A549 (cell line): ENCODE results near the gene USP49. TPM values are rescaled to one million over a fixed set of nuclear protein-coding genes. Genes with fewer than 3 reads are reported as not detected.

Source experiments
- ATAC-seq, 2 experiments: fragments of 200-7000 bp in 1 of 2; fragments of >200 bp in 1 of 2; cut with Nextera tagmentation in 1 of 2; cut with Tn5 transposase in 1 of 2; 3 replicates each; pipeline versions ENCODE4 v1.8.0 to v1.9.1; 2018 to 2020; ENCODE audit warnings: mild to moderate bottlenecking in 1 of 2, moderate library complexity in 1 of 2
- CTCF ChIA-PET: fragments of 300-600 bp; sonication (Branson Sonifier 250); formaldehyde crosslinking; extraction: SDS; loops from one replicate; lab custom pipeline; 2021; ENCODE audit warnings: antibody characterized with exemption, inconsistent platforms; lab: Yijun Ruan, JAX
- POLR2A ChIA-PET: fragments of 350-600 bp; formaldehyde crosslinking; extraction: SDS; loops from one replicate; lab custom pipeline; 2021; ENCODE audit warnings: antibody characterized with exemption, inconsistent platforms; lab: Yijun Ruan, JAX
- DNase-seq, 2 experiments: peaks; one replicate each; pipeline versions ENCODE4 v3.0.0 to v3.0.0-alpha.2; 2011 to 2016; ENCODE audit warnings: low read depth in 1 of 2, low spot score in 1 of 2
- FAIRE-seq: peaks from 2 replicates; lab custom pipeline; 2011; peaks lifted over from hg19 to GRCh38; lab: Jason Lieb, UNC
- H3K27ac ChIP-seq, 2 experiments: fragments of >200 bp; sonication (Bioruptor Twin); formaldehyde crosslinking; 3 replicates each; pipeline ENCODE4 v1.5.1; 2016 to 2017
- H3K4me1 ChIP-seq: fragments of >200 bp; sonication (Bioruptor Twin); formaldehyde crosslinking; 3 replicates; pipeline ENCODE4 v1.6.1; 2016
- H3K4me2 ChIP-seq: fragments of >200 bp; sonication (Bioruptor Twin); formaldehyde crosslinking; 3 replicates; pipeline ENCODE4 v1.6.1; 2016
- H3K4me3 ChIP-seq: fragments of >200 bp; sonication (Bioruptor Twin); formaldehyde crosslinking; 3 replicates; pipeline ENCODE4 v1.5.1; 2016
- H3K9me3 ChIP-seq: fragments of >200 bp; sonication (Bioruptor Twin); formaldehyde crosslinking; 3 replicates; pipeline ENCODE4 v1.6.1; 2016
- CTCF ChIP-seq: fragments of >200 bp; sonication (Bioruptor Twin); formaldehyde crosslinking; IDR thresholded peaks from 3 replicates; pipeline ENCODE4 v1.5.1; 2016
- EHMT2 ChIP-seq: fragments of 200-600 bp; sonication (generic); IDR thresholded peaks from 2 replicates; pipeline ENCODE4 v1.6.1; 2016; ENCODE audit warnings: antibody characterized with exemption, low read depth, mild to moderate bottlenecking, moderate library complexity
- ELK1 ChIP-seq: fragments of 150-350 bp; IDR thresholded peaks from 2 replicates; pipeline ENCODE4 v1.6.1; 2014; ENCODE audit warnings: low read depth, mild to moderate bottlenecking, low read length
- EP300 ChIP-seq, 2 experiments: fragments of >200 bp; sonication (Bioruptor Twin); formaldehyde crosslinking; IDR thresholded peaks; 2 replicates in 1 of 2; 3 replicates in 1 of 2; pipeline ENCODE4 v1.6.1; 2016 to 2017
- ESRRA ChIP-seq: fragments of 150-350 bp; IDR thresholded peaks from 2 replicates; pipeline ENCODE4 v1.6.1; 2014; ENCODE audit warnings: mild to moderate bottlenecking, low read length, borderline replicate concordance
- FOSB ChIP-seq: fragments of 250-450 bp; sonication (Bioruptor Pico); IDR thresholded peaks from 2 replicates; pipeline ENCODE4 v1.5.0; 2020; ENCODE audit warnings: mild to moderate bottlenecking, moderate library complexity
- FOSL2 ChIP-seq, 2 experiments: fragments of 450-650 bp in 1 of 2; fragments of >200 bp in 1 of 2; sonication (Bioruptor Twin) in 1 of 2; formaldehyde crosslinking; IDR thresholded peaks; 2 replicates each; pipeline versions ENCODE4 v1.5.0 to v1.6.1; 2016 to 2020; ENCODE audit warnings: mild to moderate bottlenecking in 1 of 2, moderate library complexity in 1 of 2
- FOXS1 ChIP-seq: fragments of 250-450 bp; sonication (Bioruptor Pico); IDR thresholded peaks from 2 replicates; pipeline ENCODE4 v1.5.0; 2020; ENCODE audit warnings: mild to moderate bottlenecking, moderate library complexity
- GATA3 ChIP-seq: IDR thresholded peaks from 2 replicates; pipeline ENCODE4 v1.6.1; 2012; ENCODE audit warnings: borderline replicate concordance
- HOXB13 ChIP-seq: fragments of 250-450 bp; sonication (Bioruptor Pico); IDR thresholded peaks from 2 replicates; pipeline ENCODE4 v1.5.0; 2020; ENCODE audit warnings: low read depth, mild to moderate bottlenecking, moderate library complexity
- KDM5A ChIP-seq: fragments of 200-600 bp; sonication (generic); IDR thresholded peaks from 2 replicates; pipeline ENCODE4 v1.6.1; 2016; ENCODE audit warnings: antibody characterized with exemption, mild to moderate bottlenecking
- MAX ChIP-seq: IDR thresholded peaks from 2 replicates; pipeline ENCODE4 v1.6.1; 2012
- MYC ChIP-seq: IDR thresholded peaks from 2 replicates; pipeline ENCODE4 v1.6.1; 2012; ENCODE audit warnings: mild to moderate bottlenecking, inconsistent platforms, low read length, improper control_type of control experiment, borderline replicate concordance
- PHF8 ChIP-seq: fragments of 200-600 bp; sonication (generic); IDR thresholded peaks from 2 replicates; pipeline ENCODE4 v1.6.1; 2016; ENCODE audit warnings: low read depth, mild to moderate bottlenecking, antibody characterized with exemption, moderate library complexity, borderline replicate concordance
- POLR2AphosphoS2 ChIP-seq: conservative IDR thresholded peaks from 2 replicates; pipeline ENCODE4 v1.6.1; 2012; ENCODE audit warnings: low read length, improper control_type of control experiment, inconsistent platforms
- RCOR1 ChIP-seq: fragments of 150-350 bp; IDR thresholded peaks from 2 replicates; pipeline ENCODE4 v1.6.1; 2014; ENCODE audit warnings: antibody characterized with exemption, low read length, low read depth
- RFX5 ChIP-seq: fragments of 450-650 bp; IDR thresholded peaks from 2 replicates; pipeline ENCODE4 v1.7.1; 2014; ENCODE audit warnings: antibody characterized with exemption, mild to moderate bottlenecking, moderate library complexity
- RNF2 ChIP-seq: fragments of 200-600 bp; sonication (generic); IDR thresholded peaks from 2 replicates; pipeline ENCODE4 v1.6.1; 2016; ENCODE audit warnings: low read depth, mild to moderate bottlenecking, antibody characterized with exemption, moderate library complexity, borderline replicate concordance
- SMC3 ChIP-seq: fragments of >200 bp; sonication (Bioruptor Twin); formaldehyde crosslinking; IDR thresholded peaks from 3 replicates; pipeline ENCODE4 v1.6.1; 2018; ENCODE audit warnings: inconsistent platforms
- TP53 ChIP-seq: fragments of 250-450 bp; sonication (Bioruptor Pico); IDR thresholded peaks from 2 replicates; pipeline ENCODE4 v1.5.0; 2021; ENCODE audit warnings: mild to moderate bottlenecking, moderate library complexity
- ZC3H11A ChIP-seq: fragments of 450-650 bp; IDR thresholded peaks from 2 replicates; pipeline ENCODE4 v1.6.1; 2014; ENCODE audit warnings: antibody characterized with exemption, mild to moderate bottlenecking
- ZNF302 ChIP-seq: fragments of 250-450 bp; sonication (Bioruptor Pico); IDR thresholded peaks from 2 replicates; pipeline ENCODE4 v1.9.0; 2021; ENCODE audit warnings: inconsistent platforms, mild to moderate bottlenecking, moderate library complexity
- WGBS: methylation state at CpG from one replicate; pipeline ENCODE4 v1.1.6; 2017; ENCODE audit errors: missing lambda C conversion rate; 5-methylcytosine and 5-hydroxymethylcytosine counted together
- polyA plus RNA-seq, 4 experiments: library from polyadenylated mRNA; depleted of rRNA in 3 of 4; stranded (reverse); fragments of >200 nt; fragmentation: RNase III in 1 of 4; extraction: RNeasy Plus Mini Kit Qiagen cat#74134 plus additional on column Dnase treatment in 1 of 4; gene quantifications; 2 replicates in 3 of 4; 3 replicates in 1 of 4; pipeline ENCODE4 v1.2.3, GENCODE V29; 2011 to 2017
- TF ChIP-seq, protein P1 (sequence below): fragments of 450-650 bp; IDR thresholded peaks from 2 replicates; pipeline ENCODE4 v1.6.1; 2014; ENCODE audit warnings: antibody characterized with exemption

USP49 gene
- polyA plus RNA-seq, 2 of the 4 experiments (the other 2 are of a cell fraction) = 2.9 to 4.3 TPM

GRCh38 chr6:41798901-41799558, 96.1 kb downstream of the USP49 start:
- no peak overlapping the region for H3K4me2 ChIP-seq
- ATAC-seq (no peak), DNase-seq (no peak), FAIRE-seq (no peak)
- WGBS = 85% methylated on average over 7 of the region's 7 CpGs
- no peaks in the 10 kb centered on the region for H3K9me3 ChIP-seq
- 0 out of 3 replicates have a peak, but pooled peaks cover 3% of the 10 kb centered on the region for H3K4me1 ChIP-seq
- POLR2A ChIA-PET = no interaction called here
- no peak overlapping the region for H3K27ac ChIP-seq
- H3K4me3 ChIP-seq = no peak overlapping the region
- CTCF ChIA-PET = interaction anchor here (0.7 to 4.0 kb wide), 7 partner anchors 8 to 243 kb away, joined by 4 to 70 read pairs (median 21); partner anchors contain the start of genes BYSL, MED20 and TOMM6
- TF ChIP-seq ESRRA = no peak
- peak; percentile 31; the same call in 1 of the 2 replicates for TF ChIP-seq ZC3H11A
- TF ChIP-seq RNF2 = no peak

DNA sequence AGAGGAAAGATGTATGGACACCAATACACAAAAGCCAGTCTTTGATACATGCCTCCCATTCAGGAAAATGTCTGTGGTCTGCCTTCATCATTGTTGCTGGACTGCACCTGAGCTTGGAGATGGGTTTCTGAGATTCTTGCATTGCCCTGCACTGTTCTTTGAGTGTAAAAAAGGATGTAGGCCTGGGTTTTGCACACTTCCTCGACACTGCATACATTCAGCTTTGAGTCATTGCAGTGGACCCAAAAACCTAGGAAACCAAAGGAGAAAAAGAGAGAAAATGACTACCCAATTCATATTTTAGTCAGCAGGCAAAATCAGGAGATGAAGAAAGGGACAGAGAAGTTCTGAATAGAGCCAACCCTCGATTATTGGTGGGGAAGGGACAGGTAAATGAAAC, 98.7 kb downstream of the USP49 start:
- no peaks in the 10 kb centered on the region for H3K9me3 ChIP-seq
- no peak for FAIRE-seq
- no peak for ATAC-seq
- no peak for DNase-seq
- ChIA-PET POLR2A (no interaction called here), CTCF (interaction anchor here (1.1 to 3.9 kb wide), 3 partner anchors 9 to 247 kb away, joined by 3 to 21 read pairs (median 15); partner anchors contain the start of gene TOMM6)
- WGBS = 52% methylated on average over 2 of the region's 2 CpGs
- TF ChIP-seq FOSB (no peak), MYC (no peak), POLR2AphosphoS2 (no peak), EP300 (IDR thresholded peaks at IDR 0.05) (no peak), MAX (no peak), GATA3 (no peak), RFX5 (no peak), CTCF (no peak), EHMT2 (no peak), FOXS1 (CRISPR knock-in tag) (no peak), TP53 (CRISPR knock-in tag) (no peak), RCOR1 (no peak)
- TF ChIP-seq, protein P1, sequence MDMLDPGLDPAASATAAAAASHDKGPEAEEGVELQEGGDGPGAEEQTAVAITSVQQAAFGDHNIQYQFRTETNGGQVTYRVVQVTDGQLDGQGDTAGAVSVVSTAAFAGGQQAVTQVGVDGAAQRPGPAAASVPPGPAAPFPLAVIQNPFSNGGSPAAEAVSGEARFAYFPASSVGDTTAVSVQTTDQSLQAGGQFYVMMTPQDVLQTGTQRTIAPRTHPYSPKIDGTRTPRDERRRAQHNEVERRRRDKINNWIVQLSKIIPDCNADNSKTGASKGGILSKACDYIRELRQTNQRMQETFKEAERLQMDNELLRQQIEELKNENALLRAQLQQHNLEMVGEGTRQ = no peak
- no peak overlapping the region for H3K4me2 ChIP-seq
- H3K4me3 ChIP-seq = no peak overlapping the region
- H3K4me1 ChIP-seq = 0 out of 3 replicates have a peak, but pooled peaks cover under 1% of the 10 kb centered on the region
- H3K27ac ChIP-seq = no peak overlapping the region

GRCh38 chr6:41791984-41792383, 103.2 kb downstream of the USP49 start:
- H3K4me1 ChIP-seq = peaks cover 9% of the 10 kb centered on the region
- H3K27ac ChIP-seq = no peak overlapping the region
- no peak overlapping the region for H3K4me3 ChIP-seq
- DNase-seq (no peak), ATAC-seq (no peak), FAIRE-seq (no peak)
- H3K9me3 ChIP-seq = no peaks in the 10 kb centered on the region
- TF ChIP-seq ZNF302 = no peak
- no peak for TF ChIP-seq KDM5A
- no peak for TF ChIP-seq EP300 (IDR thresholded peaks at IDR 0.05)
- no peak for TF ChIP-seq POLR2AphosphoS2
- TF ChIP-seq FOSL2 (IDR thresholded peaks at IDR 0.05) = no peak
- no peak for TF ChIP-seq FOSL2 (CRISPR knock-in tag; IDR thresholded peaks at IDR 0.05)
- no peak for TF ChIP-seq PHF8
- TF ChIP-seq ELK1 = no peak
- TF ChIP-seq MYC = no peak
- no peak for TF ChIP-seq SMC3
- TF ChIP-seq HOXB13 (CRISPR knock-in tag) = no peak
- POLR2A ChIA-PET = interaction anchor here (1.7 kb wide), 1 partner anchor 9 kb away, joined by 3 read pairs; no protein-coding TSS in a partner anchor
- 91% methylated on average over 4 of the region's 4 CpGs for WGBS
- no peak overlapping the region for H3K4me2 ChIP-seq
- CTCF ChIA-PET = interaction anchor here (0.6 to 2.0 kb wide), 4 partner anchors 9 to 263 kb away, joined by 3 to 18 read pairs (median 4); no protein-coding TSS in a partner anchor
